Measurements from ENCODE around the gene FAHD2B.
"Not testable (repeated sequence)": the region's sequence is repeated elsewhere in the genome, so short reads cannot be mapped to it uniquely, and the experiment has no call there.

FAHD2B gene

GRCh38 chr2:97067279-97068004, 27.2 kb downstream of the FAHD2B start:
- no peak for DNase-seq

DNA sequence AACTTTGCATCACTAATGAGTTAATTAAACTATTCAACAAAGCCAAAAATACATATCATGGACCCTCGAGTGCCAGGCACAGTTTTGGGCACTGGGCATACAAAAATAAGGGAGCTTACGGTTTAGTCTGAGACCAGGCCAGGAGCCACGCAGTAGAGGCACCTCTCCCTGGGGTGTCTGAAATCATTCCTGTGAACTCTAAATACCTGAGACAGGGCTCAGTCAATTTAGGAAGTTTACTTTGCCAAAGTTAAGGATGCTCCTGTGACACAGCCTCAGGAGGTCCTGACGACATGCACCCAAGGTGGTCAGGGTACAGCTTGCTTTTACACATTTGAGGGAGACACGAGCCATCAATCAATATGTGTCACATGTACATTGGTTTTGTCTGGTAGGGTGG, 28.7 kb downstream of the FAHD2B start:
- not testable (repeated sequence) for DNase-seq

- DNase-seq, result not testable (repeated sequence)
Measured at GRCh38 chr2:97062020-97062419, 32.7 kb downstream of the FAHD2B start.

GRCh38 chr2:97059782-97060181, 34.9 kb downstream of the FAHD2B start:
- DNase-seq, result not testable (repeated sequence)

- DNase-seq, result not testable (repeated sequence)
Measured at GRCh38 chr2:97056150-97056549, 38.5 kb downstream of the FAHD2B start.

DNA sequence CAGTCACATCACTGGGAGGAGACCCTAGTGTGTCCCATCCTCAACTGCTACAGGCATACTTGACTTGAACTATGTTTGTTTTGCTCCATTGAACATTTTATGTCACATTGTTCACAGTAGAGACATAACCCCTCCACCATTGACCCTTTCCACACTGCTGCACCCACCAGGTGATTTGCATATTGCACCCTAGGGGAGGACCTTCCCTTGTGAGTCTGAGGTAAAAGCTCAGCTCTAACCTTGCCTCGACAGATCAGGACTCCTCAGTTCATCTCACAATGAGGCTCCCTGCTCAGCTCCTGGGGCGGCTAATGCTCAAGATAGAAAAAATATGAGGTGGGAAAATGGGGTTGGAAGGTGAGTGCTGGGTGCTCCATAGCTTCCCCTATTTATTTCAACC, 44.6 kb downstream of the FAHD2B start:
- DNase-seq, result not testable (repeated sequence)

GRCh38 chr2:97048448-97048847, 46.2 kb downstream of the FAHD2B start:
- not testable (repeated sequence) for DNase-seq

DNA sequence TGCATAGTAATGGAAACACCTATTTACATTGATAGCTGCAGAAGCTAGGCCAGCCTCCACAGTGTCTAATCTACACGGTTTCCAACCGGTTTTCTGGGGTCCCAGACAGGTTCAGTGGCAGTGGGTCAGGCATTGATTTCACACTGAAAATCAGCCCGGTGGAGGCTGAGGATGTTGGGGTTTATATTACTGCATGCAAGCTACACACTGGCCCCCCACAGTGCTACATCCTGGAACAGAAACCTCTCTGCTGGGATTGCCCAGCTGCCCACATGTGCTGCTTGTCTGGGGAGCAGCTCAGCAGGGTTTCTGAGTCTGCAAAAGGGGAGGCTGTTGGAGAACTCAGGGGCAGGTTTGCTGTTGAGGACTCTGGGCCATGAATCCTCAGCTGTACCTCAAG, 48.0 kb downstream of the FAHD2B start:
- DNase-seq, result not testable (repeated sequence)

DNA sequence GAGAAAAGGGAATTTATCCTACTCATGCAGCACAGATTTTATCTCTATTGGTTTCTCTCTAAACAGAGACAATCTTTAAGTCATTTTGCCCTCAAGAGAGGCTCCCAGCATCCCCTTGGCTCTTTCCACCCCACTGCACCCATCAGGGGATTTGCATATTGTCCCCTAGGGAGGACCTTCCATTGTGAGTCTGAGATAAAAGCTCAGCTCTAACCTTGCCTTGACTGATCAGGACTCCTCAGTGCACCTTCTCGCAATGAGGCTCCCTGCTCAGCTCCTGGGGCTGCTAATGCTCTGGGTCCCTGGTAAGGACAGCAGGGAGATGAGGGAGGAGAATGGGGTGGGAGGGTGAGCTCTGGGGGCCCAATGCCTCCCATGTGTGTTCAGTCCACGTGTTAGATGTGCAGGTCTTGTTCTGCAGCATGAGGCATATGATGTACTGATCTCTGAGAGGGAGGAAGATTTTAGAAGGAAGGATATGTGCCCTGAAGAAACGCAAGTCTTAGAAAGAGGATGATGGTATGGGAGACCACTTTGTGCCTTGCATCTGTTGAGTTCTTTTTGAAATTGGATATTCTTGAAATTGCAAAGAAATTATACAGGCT, 48.7 kb downstream of the FAHD2B start:
- not testable (repeated sequence) for DNase-seq
